Epithelial cell of esophagus (primary cell): ENCODE measurements around the gene CHST2.

ENCODE experiments used
- DNase-seq: peaks from one replicate; pipeline ENCODE4 v3.0.0; 2010; ENCODE audit warnings: low read depth
- H3K4me3 ChIP-seq: 2 replicates; pipeline ENCODE4 v1.5.1; 2011; ENCODE audit warnings: mild to moderate bottlenecking, low read length, control low read depth
- CTCF ChIP-seq: IDR thresholded peaks from 2 replicates; pipeline ENCODE4 v1.5.1; 2011; ENCODE audit warnings: low read depth, mild to moderate bottlenecking, low read length, control low read depth, inconsistent platforms; ENCODE audit not compliant: insufficient read depth; ENCODE audit errors: missing control alignments

CHST2 gene

GRCh38 chr3:143118630-143119008 lies 952 bp upstream of the CHST2 start:
- peak overlapping the region; percentile 64 for H3K4me3 ChIP-seq
- TF ChIP-seq CTCF: no peak

GRCh38 chr3:143119974-143120715 lies 574 bp downstream of the CHST2 start:
- peak overlapping the region; percentile 56 for H3K4me3 ChIP-seq
- TF ChIP-seq CTCF: no peak
- peak; percentile 24 for DNase-seq

More at GRCh38 chr3:143118630-143119008, 952 bp upstream of the CHST2 start:
- DNase-seq: no peak

- peak; percentile 1 for TF ChIP-seq CTCF
These were observed 1.2 kb downstream of the CHST2 start for GRCh38 chr3:143120716-143121240.

GRCh38 chr3:143121241-143122088 lies 1.9 kb downstream of the CHST2 start:
- no peak for TF ChIP-seq CTCF
- H3K4me3 ChIP-seq: no peak overlapping the region
- peak; percentile 37 for DNase-seq

More at GRCh38 chr3:143120716-143121240, 1.2 kb downstream of the CHST2 start:
- peak overlapping the region; percentile 56 for H3K4me3 ChIP-seq
- peak; percentile 33 for DNase-seq

- DNase-seq: no peak
- no peak for TF ChIP-seq CTCF
- H3K4me3 ChIP-seq: no peak overlapping the region
These were observed 2.5 kb downstream of the CHST2 start for GRCh38 chr3:143122089-143122430.

GRCh38 chr3:143122608-143123352 lies 3.2 kb downstream of the CHST2 start:
- no peak for TF ChIP-seq CTCF

More at GRCh38 chr3:143122608-143123352, 3.2 kb downstream of the CHST2 start:
- H3K4me3 ChIP-seq: no peak overlapping the region
- no peak for DNase-seq
